H1 (cell line): ENCODE results near the gene VAMP3. TPM values are rescaled to one million over a fixed set of nuclear protein-coding genes. Genes with fewer than 3 reads are reported as not detected.
A peak's percentile ranks its signal among the peaks of the same experiment; 100 is the strongest.

Source experiments
- CTCF ChIA-PET: fragments of 300-600 bp; sonication (Branson Sonifier 250); formaldehyde crosslinking; loops from one replicate; lab custom pipeline; 2021; ENCODE audit not compliant: partially characterized antibody; lab: Charles Lee
- POLR2A ChIA-PET: fragments of 300-600 bp; sonication (Branson Sonifier 250); formaldehyde crosslinking; loops from one replicate; lab custom pipeline; 2021; ENCODE audit warnings: inconsistent platforms; ENCODE audit not compliant: partially characterized antibody; lab: Charles Lee
- DNase-seq, 2 experiments: peaks; one replicate each; pipeline versions ENCODE4 v3.0.0 to v3.0.0-alpha.2; 2010 to 2022; ENCODE audit warnings: low spot score in 2 of 2, low read depth in 1 of 2, mixed read lengths in 1 of 2
- FAIRE-seq: peaks from 2 replicates; lab custom pipeline; 2011; peaks lifted over from hg19 to GRCh38; lab: Jason Lieb, UNC
- H2AFZ ChIP-seq: 2 replicates; pipeline ENCODE4 v1.8.1; 2012; ENCODE audit warnings: low read length, inconsistent platforms
- H2AK5ac ChIP-seq: 2 replicates; pipeline ENCODE4 v1.6.1; 2013; ENCODE audit warnings: low read depth, low read length
- H2BK120ac ChIP-seq: replicated peaks from 2 replicates; pipeline ENCODE3; 2013; ENCODE audit warnings: low read depth, low read length, inconsistent platforms
- H2BK12ac ChIP-seq: 2 replicates; pipeline ENCODE4 v1.6.1; 2013; ENCODE audit warnings: low read depth, low read length
- H2BK15ac ChIP-seq: 2 replicates; pipeline ENCODE4 v1.6.1; 2013; ENCODE audit warnings: low read length
- H2BK20ac ChIP-seq: 2 replicates; pipeline ENCODE4 v1.6.1; 2013; ENCODE audit warnings: low read length
- H2BK5ac ChIP-seq: 2 replicates; pipeline ENCODE4 v1.6.1; 2013; ENCODE audit warnings: low read depth, low read length
- H3K14ac ChIP-seq: 2 replicates; pipeline ENCODE4 v1.6.1; 2013; ENCODE audit warnings: inconsistent platforms; ENCODE audit not compliant: insufficient read length
- H3K18ac ChIP-seq: 2 replicates; pipeline ENCODE4 v1.6.1; 2013; ENCODE audit warnings: low read length; ENCODE audit errors: extremely low read depth
- H3K23ac ChIP-seq: 2 replicates; pipeline ENCODE4 v1.6.1; 2013; ENCODE audit warnings: inconsistent platforms; ENCODE audit not compliant: insufficient read length
- H3K23me2 ChIP-seq: 2 replicates; pipeline ENCODE4 v1.6.1; 2013; ENCODE audit warnings: low read depth, low read length
- H3K27ac ChIP-seq: 2 replicates; pipeline ENCODE4 v1.6.1; 2011; ENCODE audit warnings: low read depth, low read length, inconsistent platforms
- H3K27me3 ChIP-seq, 4 experiments: replicated peaks in 1 of 4; 1 replicate in 1 of 4; 2 replicates in 3 of 4; pipeline versions ENCODE4 v1.6.1 to v1.8.1; 2011 to 2013; ENCODE audit warnings: low read length in 3 of 4, mild to moderate bottlenecking in 3 of 4, inconsistent platforms in 2 of 4, mixed read lengths in 2 of 4, moderate library complexity in 1 of 4; ENCODE audit not compliant: control insufficient read depth in 3 of 4, insufficient read depth in 3 of 4; ENCODE audit errors: extremely low read depth in 1 of 4
- H3K36me3 ChIP-seq, 4 experiments: 2 replicates each; pipeline versions ENCODE4 v1.6.1 to v1.8.1; 2011 to 2013; ENCODE audit warnings: mild to moderate bottlenecking in 4 of 4, low read length in 3 of 4, moderate library complexity in 2 of 4, control low read depth in 1 of 4, inconsistent platforms in 1 of 4; ENCODE audit not compliant: insufficient read depth in 4 of 4, control insufficient read depth in 2 of 4
- H3K4ac ChIP-seq: replicated peaks from 2 replicates; pipeline ENCODE3; 2013; ENCODE audit warnings: low read length, low read depth, mixed read lengths, inconsistent platforms; ENCODE audit not compliant: insufficient read length
- H3K4me1 ChIP-seq, 4 experiments: replicated peaks in 1 of 4; 1 replicate in 1 of 4; 2 replicates in 3 of 4; pipeline versions ENCODE4 v1.6.1 to v1.8.1; 2011 to 2013; ENCODE audit warnings: low read length in 3 of 4, inconsistent platforms in 2 of 4, mixed read lengths in 1 of 4; ENCODE audit not compliant: insufficient read depth in 4 of 4, control insufficient read depth in 3 of 4
- H3K4me2 ChIP-seq, 2 experiments: 2 replicates each; pipeline versions ENCODE4 v1.6.1 to v1.8.1; 2011 to 2013; ENCODE audit warnings: low read depth in 2 of 2, low read length in 2 of 2, control low read depth in 1 of 2, inconsistent platforms in 1 of 2, mild to moderate bottlenecking in 1 of 2; ENCODE audit not compliant: insufficient read depth in 1 of 2
- H3K4me3 ChIP-seq, 4 experiments: fragments of 200-600, 300-600 bp in 1 of 4; sonication (generic), shearing (Covaris generic), sonication (Bioruptor Twin) in 1 of 4; 2 replicates each; pipeline versions ENCODE4 v1.5.1 to v1.8.1; 2011 to 2016; ENCODE audit warnings: low read length in 4 of 4, low read depth in 3 of 4, control low read depth in 2 of 4, inconsistent platforms in 2 of 4, mild to moderate bottlenecking in 2 of 4, mixed read lengths in 1 of 4, moderate library complexity in 1 of 4; ENCODE audit not compliant: insufficient read depth in 2 of 4; ENCODE audit errors: extremely low read depth in 1 of 4
- H3K56ac ChIP-seq: replicated peaks from 2 replicates; pipeline ENCODE3; 2013; ENCODE audit warnings: low read depth, mild to moderate bottlenecking, mixed read lengths, low read length, inconsistent platforms; ENCODE audit not compliant: insufficient read length
- H3K79me1 ChIP-seq: 2 replicates; pipeline ENCODE4 v1.6.1; 2013; ENCODE audit warnings: low read depth, low read length, control low read depth
- H3K79me2 ChIP-seq, 2 experiments: 2 replicates each; pipeline versions ENCODE4 v1.6.1 to v1.8.1; 2012 to 2013; ENCODE audit warnings: low read length in 2 of 2, mild to moderate bottlenecking in 2 of 2, inconsistent platforms in 1 of 2; ENCODE audit not compliant: insufficient read depth in 2 of 2, control insufficient read depth in 1 of 2
- H3K9ac ChIP-seq, 4 experiments: replicated peaks in 1 of 4; 1 replicate in 1 of 4; 2 replicates in 3 of 4; pipeline versions ENCODE4 v1.6.1 to v1.8.1; 2011 to 2013; ENCODE audit warnings: low read depth in 3 of 4, low read length in 3 of 4, control low read depth in 2 of 4, mild to moderate bottlenecking in 2 of 4, moderate library complexity in 2 of 4, inconsistent platforms in 1 of 4; ENCODE audit errors: extremely low read depth in 1 of 4
- H3K9me3 ChIP-seq, 2 experiments: 2 replicates each; pipeline versions ENCODE4 v1.6.1 to v1.8.1; 2012 to 2013; ENCODE audit warnings: mild to moderate bottlenecking in 2 of 2, moderate library complexity in 2 of 2, control low read depth in 1 of 2, inconsistent platforms in 1 of 2, low read depth in 1 of 2, low read length in 1 of 2, mixed read lengths in 1 of 2; ENCODE audit not compliant: insufficient read depth in 2 of 2
- H4K20me1 ChIP-seq, 2 experiments: replicated peaks in 1 of 2; 2 replicates each; pipeline versions ENCODE3 to v1.8.1; 2011 to 2013; ENCODE audit warnings: inconsistent platforms in 2 of 2, low read length in 2 of 2, mild to moderate bottlenecking in 1 of 2; ENCODE audit not compliant: insufficient read depth in 2 of 2, control insufficient read depth in 1 of 2
- H4K5ac ChIP-seq: 2 replicates; pipeline ENCODE4 v1.6.1; 2013; ENCODE audit warnings: low read length, low read depth, mixed read lengths, inconsistent platforms; ENCODE audit not compliant: insufficient read length
- H4K8ac ChIP-seq: 2 replicates; pipeline ENCODE4 v1.8.0; 2013; ENCODE audit warnings: mild to moderate bottlenecking, moderate library complexity, low read length, inconsistent platforms; ENCODE audit not compliant: insufficient read depth; ENCODE audit errors: extremely low read depth
- H4K91ac ChIP-seq: replicated peaks from 2 replicates; pipeline ENCODE3; 2013; ENCODE audit warnings: low read length, mixed read lengths, inconsistent platforms; ENCODE audit not compliant: insufficient read length
- CTCF ChIP-seq, 3 experiments: IDR thresholded peaks; 1 replicate in 2 of 3; 2 replicates in 1 of 3; pipeline versions ENCODE4 v1.5.1 to v1.6.1; 2011; ENCODE audit warnings: low read length in 3 of 3, mild to moderate bottlenecking in 3 of 3, inconsistent platforms in 2 of 3, low read depth in 1 of 3, moderate library complexity in 1 of 3; ENCODE audit not compliant: insufficient read depth in 1 of 3; ENCODE audit errors: control extremely low read depth in 1 of 3
- EGR1 ChIP-seq: IDR thresholded peaks from 2 replicates; pipeline ENCODE4 v1.6.1; 2011; ENCODE audit warnings: low read depth, low read length, borderline replicate concordance
- RAD21 ChIP-seq, 2 experiments: IDR thresholded peaks in 1 of 2; conservative IDR thresholded peaks in 1 of 2; 2 replicates each; pipeline ENCODE4 v1.6.1; 2011; ENCODE audit warnings: low read depth in 2 of 2, low read length in 2 of 2, improper control_type of control experiment in 1 of 2, inconsistent platforms in 1 of 2, mild to moderate bottlenecking in 1 of 2, moderate library complexity in 1 of 2
- WGBS, 2 experiments: shearing (Covaris generic) in 1 of 2; methylation state at CpG; one replicate each; pipeline versions ENCODE4 v1.1.6 to v1.1.7; 2013 to 2015; ENCODE audit warnings: low lambda C conversion rate in 2 of 2, mixed read lengths in 2 of 2, inconsistent platforms in 1 of 2, low coverage in 1 of 2, missing lambda C conversion rate in 1 of 2; ENCODE audit not compliant: insufficient replicate concordance in 2 of 2, insufficient coverage in 1 of 2, insufficient read length in 1 of 2; ENCODE audit errors: extremely low coverage in 1 of 2, missing lambda C conversion rate in 1 of 2; 5-methylcytosine and 5-hydroxymethylcytosine counted together
- polyA plus RNA-seq, 7 experiments: library from polyadenylated mRNA; depleted of rRNA in 3 of 7; stranded (reverse) in 5 of 7; unstranded in 2 of 7; fragments of >200 nt in 5 of 7; fragments of 200-250 nt in 2 of 7; gene quantifications; 1 replicate in 5 of 7; 2 replicates in 1 of 7; 4 replicates in 1 of 7; pipeline versions ENCODE4 v1.2.1 to v1.2.3, GENCODE V29; 2011 to 2013; ENCODE audit warnings: missing spikeins in 2 of 7, mixed read lengths in 2 of 7
- total RNA-seq: library from RNA; stranded (reverse); fragmentation: NEBNext Ultra II Directional; extraction: Animal tissue kit (Norgen Biotek cat#: 25700); gene quantifications from 2 replicates; pipeline ENCODE4 v1.2.1, GENCODE V29; 2021

VAMP3 gene
- total and polyA plus RNA-seq, 2 of the 8 experiments (the other 6 are each of a cell fraction or from before 2014, with no cell fraction given) = 27.9 to 36.7 TPM

GRCh38 chr1:7755448-7755847 lies 15.6 kb upstream of the VAMP3 start:
- H3K4ac ChIP-seq = no peak overlapping the region
- FAIRE-seq = peak; percentile 48
- no peak overlapping the region for H3K9ac ChIP-seq
- H4K20me1 ChIP-seq = no peaks in the 10 kb centered on the region
- H3K27me3 ChIP-seq = no peaks in the 10 kb centered on the region
- no peaks in the 10 kb centered on the region; the same call in 1 of the 2 replicates for H3K23me2 ChIP-seq
- H2BK12ac ChIP-seq = no peak overlapping the region
- no peak overlapping the region for H2BK15ac ChIP-seq
- H4K8ac ChIP-seq = no peak overlapping the region
- no peak overlapping the region for H2AFZ ChIP-seq
- H3K79me1 ChIP-seq = no peaks in the 10 kb centered on the region
- peaks cover 3 to 9% (median 6%) of the 10 kb centered on the region in 4 experiments; a peak in 6 of 7 replicates for H3K4me1 ChIP-seq
- no peak overlapping the region for H3K18ac ChIP-seq
- DNase-seq = no peak
- POLR2A ChIA-PET = interaction anchor here (0.5 to 5.0 kb wide), 4 partner anchors 58 to 1371 kb away, joined by 3 to 36 read pairs (median 4); no protein-coding TSS in a partner anchor
- no peak overlapping the region for H2BK20ac ChIP-seq
- no peak overlapping the region for H4K5ac ChIP-seq
- no peaks in the 10 kb centered on the region for H3K36me3 ChIP-seq
- H3K56ac ChIP-seq = no peak overlapping the region
- H2AK5ac ChIP-seq = no peak overlapping the region
- H3K4me2 ChIP-seq = no peak overlapping the region
- H3K79me2 ChIP-seq = no peaks in the 10 kb centered on the region
- H2BK120ac ChIP-seq = no peak overlapping the region
- no peak overlapping the region for H3K27ac ChIP-seq
- H3K23ac ChIP-seq = no peak overlapping the region
- H4K91ac ChIP-seq = no peak overlapping the region
- 92 to 100% methylated on average over 1 of the region's 1 CpG for WGBS, 2 experiments
- no peak overlapping the region for H3K4me3 ChIP-seq
- H3K9me3 ChIP-seq = no peaks in the 10 kb centered on the region
- H3K14ac ChIP-seq = no peak overlapping the region
- TF ChIP-seq RAD21 (IDR thresholded peaks at IDR 0.05 in 1 of 2, conservative IDR thresholded peaks at IDR 0.05 in 1 of 2; ENCODE audit: low read depth in 2 of 2, low read length in 2 of 2) (peak; percentile 6 to 38; a peak in 2 of 4 replicates), EGR1 (no peak), CTCF (IDR thresholded peaks at IDR 0.05; ENCODE audit: control extremely low read depth in 1 of 3, insufficient read depth in 1 of 3, low read depth in 1 of 3, low read length in 3 of 3) (peak in 2 of 3 experiments; percentile 57 to 66; a peak in 3 of 4 replicates)
- TF ChIP-seq, all 59 proteins: peak for 2
- no peak overlapping the region for H2BK5ac ChIP-seq
- CTCF ChIA-PET = interaction anchor here (0.7 to 11.7 kb wide), 7 partner anchors 8 to 220 kb away, joined by 3 to 554 read pairs (median 4); no protein-coding TSS in a partner anchor
